Pancreas (tissue), 10 donors: ENCODE measurements around the gene SPATA4. TPM values are rescaled to one million over a fixed set of nuclear protein-coding genes. Genes with fewer than 3 reads are reported as not detected.
"Not testable (repeated sequence)": the region's sequence is repeated elsewhere in the genome, so short reads cannot be mapped to it uniquely, and the experiment has no call there.

Experiments
- ATAC-seq, 4 donors: fragments of 200-7000 bp; cut with Tn5 transposase; one replicate each; pipeline versions ENCODE4 v1.8.0 to v1.9.1; 2020; ENCODE audit warnings: mild to moderate bottlenecking in 4 of 4, moderate library complexity in 4 of 4
- DNase-seq, 6 donors: peaks; one replicate each; pipeline ENCODE4 v3.0.0-alpha.2; 2020
- FAIRE-seq: peaks from 2 replicates; lab custom pipeline; 2012; peaks lifted over from hg19 to GRCh38; lab: Jason Lieb, UNC
- H3K27ac ChIP-seq, 4 donors: fragments of 200-600 bp; sonication (generic); 1 replicate in 3 of 4; 2 replicates in 1 of 4; pipeline versions ENCODE4 v1.5.0 to v1.8.0; 2020
- H3K27me3 ChIP-seq, 4 donors: fragments of 200-600 bp; one replicate each; pipeline ENCODE4 v1.8.0; 2021
- H3K36me3 ChIP-seq, 3 donors: fragments of 200-600 bp; sonication (generic) in 1 of 3; one replicate each; pipeline versions ENCODE4 v1.5.0 to v1.8.0; 2020 to 2021
- H3K4me1 ChIP-seq, 3 donors: fragments of 200-600 bp; one replicate each; pipeline ENCODE4 v1.8.0; 2021
- H3K4me3 ChIP-seq, 4 donors: fragments of 200-600 bp; sonication (generic) in 2 of 4; one replicate each; pipeline versions ENCODE4 v1.5.0 to v1.8.0; 2020 to 2021
- H3K9me3 ChIP-seq, 4 donors: fragments of 200-600 bp; one replicate each; pipeline ENCODE4 v1.8.0; 2021
- CTCF ChIP-seq, 4 donors: fragments of 200-600 bp; sonication (generic) in 3 of 4; IDR thresholded peaks; one replicate each; pipeline versions ENCODE4 v1.5.0 to v1.8.0; 2021; ENCODE audit warnings: antibody characterized with exemption in 4 of 4
- WGBS, 2 donors: extraction: QIAGEN DNeasy Blood & Tissue Kit; methylation state at CpG; one replicate each; pipeline ENCODE4 v1.1.7; 2013; 5-methylcytosine and 5-hydroxymethylcytosine counted together
- intact Hi-C, 3 donors: fragments of 100-400 bp; cut with DNase I; formaldehyde crosslinking; loops; one replicate each; pipeline versions ENCODE4 v1.11.1 to v1.14.2; 2022
- polyA plus RNA-seq, 2 donors: library from polyadenylated mRNA; stranded (reverse); fragments of 200-250 nt; gene quantifications; one replicate each; pipeline ENCODE4 v1.2.3, GENCODE V29; 2013
- total RNA-seq, 6 donors: library from RNA; stranded (reverse); fragmentation: NEBNext Ultra II Directional in 4 of 6; extraction: Animal tissue kit (Norgen Biotek cat#: 25700) in 4 of 6; gene quantifications; one replicate each; pipeline versions ENCODE4 v1.2.1 to v1.2.4, GENCODE V29; 2021 to 2023
- donor health status: healthy with polysubstance abuse.
- donor health status: DM: no; HTN: no; CAD: no; lungs with moderate emphysema.
- donor health status: DM: no; HTN: no; CAD: no.
- donor health status: control.
- donor health status: control.
- donor health status: Bipolar disorder and iron deficiency.
- donor health status: DM: yes; HTN: yes; CAD: no.
- donor health status: DM: no; HTN: no; CAD: no.
- donor health status: DM: no; HTN: no; CAD: no.
- donor health status: DM: yes; HTN: yes; CAD: no.

SPATA4 gene
- total and polyA plus RNA-seq, 8 donors: 0.21 to 0.37 TPM; not detected in 6

DNA sequence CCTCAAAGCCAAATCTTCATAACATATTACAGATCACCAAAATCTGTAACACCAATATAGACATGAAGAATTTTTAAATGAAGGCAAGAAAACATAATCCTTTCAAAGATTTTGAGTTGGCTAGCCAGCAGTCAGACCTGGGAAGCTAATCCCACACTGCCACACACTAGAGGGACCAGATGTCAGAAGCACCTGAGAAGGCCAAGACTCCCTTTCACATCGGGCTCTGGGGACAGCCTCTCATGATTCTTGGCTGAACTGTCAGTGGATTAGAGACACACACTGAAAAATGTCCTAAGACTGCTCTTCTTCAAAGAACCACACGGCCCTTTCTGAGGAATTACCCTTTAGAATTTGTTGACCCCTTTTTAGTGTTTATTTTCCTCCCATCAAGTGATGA lies 28.2 kb upstream of the SPATA4 start:
- H3K27ac ChIP-seq: no peak overlapping the region
- no peak for TF ChIP-seq CTCF (IDR thresholded peaks at IDR 0.05)
- DNase-seq (no peak), ATAC-seq (no peak), FAIRE-seq (no peak)
- H3K36me3 ChIP-seq: no peaks in the 10 kb centered on the region
- intact Hi-C loops: no loop called here
- H3K4me1 ChIP-seq: no peaks in the 10 kb centered on the region
- no peak overlapping the region for H3K4me3 ChIP-seq
- WGBS, 2 donors: 67 to 80% methylated on average over 2 of the region's 2 CpGs
- H3K9me3 ChIP-seq: no peaks in the 10 kb centered on the region
- H3K27me3 ChIP-seq: no peaks in the 10 kb centered on the region

- no peak for DNase-seq
- no peaks in the 10 kb centered on the region for H3K36me3 ChIP-seq
- FAIRE-seq: no peak
- H3K4me3 ChIP-seq: no peak overlapping the region
- 41 to 47% methylated on average over 5 of the region's 5 CpGs for WGBS, 2 donors
- H3K27ac ChIP-seq: no peak overlapping the region
- ATAC-seq: no peak
- intact Hi-C loops: no loop called here
- no peaks in the 10 kb centered on the region for H3K4me1 ChIP-seq
- H3K27me3 ChIP-seq: no peaks in the 10 kb centered on the region
- H3K9me3 ChIP-seq: no peaks in the 10 kb centered on the region
- no peak for TF ChIP-seq CTCF (IDR thresholded peaks at IDR 0.05)
Observed at GRCh38 chr4:176222149-176222548, 26.8 kb upstream of the SPATA4 start.

DNA sequence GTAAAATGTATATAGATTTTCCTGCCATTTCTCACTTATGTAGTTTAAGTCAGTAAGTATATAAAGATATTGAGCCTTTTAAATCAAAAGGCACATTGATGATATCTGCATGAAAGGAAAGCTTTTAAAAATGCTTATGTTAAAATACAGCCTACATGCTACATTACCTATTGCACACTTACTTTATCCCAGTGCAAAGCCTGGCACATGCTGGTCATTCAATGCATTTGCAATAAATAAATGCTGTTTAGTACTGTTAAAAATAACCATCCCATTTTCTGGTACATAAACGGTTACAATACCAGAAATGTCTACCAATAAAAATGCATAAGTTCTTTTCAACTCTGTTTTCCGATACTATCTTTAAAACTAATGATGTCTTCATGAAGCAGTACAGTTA lies 22.1 kb upstream of the SPATA4 start:
- H3K27me3 ChIP-seq: no peaks in the 10 kb centered on the region
- DNase-seq (no peak), FAIRE-seq (no peak), ATAC-seq (no peak)
- intact Hi-C loops: no loop called here
- H3K9me3 ChIP-seq: no peaks in the 10 kb centered on the region
- H3K4me1 ChIP-seq: no peaks in the 10 kb centered on the region
- no peak for TF ChIP-seq CTCF (IDR thresholded peaks at IDR 0.05)
- WGBS, 2 donors: 61 to 73% methylated on average over 2 of the region's 2 CpGs
- H3K36me3 ChIP-seq: no peaks in the 10 kb centered on the region
- H3K27ac ChIP-seq: no peak overlapping the region
- H3K4me3 ChIP-seq: no peak overlapping the region

DNA sequence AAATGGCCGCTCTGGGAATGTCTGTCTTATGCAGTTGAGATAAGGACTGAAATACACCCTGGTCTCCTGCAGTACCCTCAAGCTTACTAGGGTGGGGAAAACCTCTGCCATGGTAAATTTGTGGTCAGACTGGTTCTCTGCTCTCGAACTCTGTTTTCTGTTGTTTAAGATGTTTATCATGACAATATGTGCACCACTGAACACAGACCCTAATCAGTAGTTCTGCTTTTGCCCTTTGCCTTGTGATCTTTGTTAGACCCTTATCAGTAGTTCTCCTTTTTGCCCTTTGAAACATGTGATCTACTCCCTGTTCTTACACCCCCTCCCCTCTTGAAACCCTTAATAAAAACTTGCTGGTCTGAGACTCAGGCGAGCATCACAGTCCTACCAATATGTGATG lies 17.0 kb upstream of the SPATA4 start:
- FAIRE-seq, H3K4me1 ChIP-seq, H3K9me3 ChIP-seq, H3K27ac ChIP-seq, DNase-seq, H3K36me3 ChIP-seq, H3K4me3 ChIP-seq, ATAC-seq, intact Hi-C loops, H3K27me3 ChIP-seq: not testable (repeated sequence)
- WGBS, 2 donors: 69 to 89% methylated on average over 3 of the region's 3 CpGs

DNA sequence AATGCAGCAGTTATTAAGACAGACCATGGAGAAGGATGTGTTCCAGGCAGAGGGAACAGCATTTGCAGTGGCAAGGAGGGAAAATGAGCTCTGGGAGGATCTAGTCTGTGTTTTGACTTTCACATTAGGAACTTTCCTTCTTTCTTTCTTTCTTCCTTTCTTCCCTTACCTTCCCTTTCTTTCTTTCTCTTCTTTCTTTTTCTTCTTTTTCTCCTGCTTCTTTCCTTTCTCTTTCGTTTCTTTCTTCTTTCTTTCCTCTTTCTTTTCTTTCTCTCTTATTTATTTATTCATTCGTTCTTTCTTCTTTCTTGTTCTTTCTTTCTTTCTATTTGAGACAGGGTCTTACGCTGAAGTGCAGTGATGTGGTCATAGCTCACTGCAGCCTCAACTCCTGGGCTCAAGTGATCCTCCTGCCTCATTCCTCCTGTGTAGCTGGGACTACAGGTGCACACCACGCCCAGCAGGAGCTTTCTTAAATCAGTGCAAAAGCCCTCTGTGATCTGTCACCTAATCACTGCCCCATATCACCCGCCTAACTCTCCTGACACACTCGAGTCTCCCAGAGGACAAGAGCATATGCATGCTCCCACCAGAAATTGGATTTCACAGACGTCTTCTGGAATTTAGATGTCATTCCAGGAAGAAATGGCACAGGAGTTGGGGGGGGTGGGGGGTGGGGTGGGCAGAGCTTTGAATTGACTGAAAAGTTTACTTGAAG lies 15.4 kb upstream of the SPATA4 start:
- no peaks in the 10 kb centered on the region for H3K9me3 ChIP-seq
- intact Hi-C loops: no loop called here
- FAIRE-seq: no peak
- no peaks in the 10 kb centered on the region for H3K36me3 ChIP-seq
- no peak for ATAC-seq
- no peak overlapping the region for H3K27ac ChIP-seq
- DNase-seq: no peak
- TF ChIP-seq CTCF (IDR thresholded peaks at IDR 0.05): no peak
- no peaks in the 10 kb centered on the region for H3K27me3 ChIP-seq
- no peak overlapping the region for H3K4me3 ChIP-seq
- no peaks in the 10 kb centered on the region for H3K4me1 ChIP-seq
- 50 to 65% methylated on average over 7 of the region's 7 CpGs for WGBS, 2 donors
